H1 (cell line): ENCODE data around the gene CACNA2D3. TPM values are rescaled to one million over a fixed set of nuclear protein-coding genes. Genes with fewer than 3 reads are reported as not detected.
A peak's percentile ranks its signal among the peaks of the same experiment; 100 is the strongest.

Source experiments
- CTCF ChIA-PET: fragments of 300-600 bp; sonication (Branson Sonifier 250); formaldehyde crosslinking; loops from one replicate; lab custom pipeline; 2021; ENCODE audit not compliant: partially characterized antibody; lab: Charles Lee
- POLR2A ChIA-PET: fragments of 300-600 bp; sonication (Branson Sonifier 250); formaldehyde crosslinking; loops from one replicate; lab custom pipeline; 2021; ENCODE audit warnings: inconsistent platforms; ENCODE audit not compliant: partially characterized antibody; lab: Charles Lee
- DNase-seq, 2 experiments: peaks; one replicate each; pipeline versions ENCODE4 v3.0.0 to v3.0.0-alpha.2; 2010 to 2022; ENCODE audit warnings: low spot score in 2 of 2, low read depth in 1 of 2, mixed read lengths in 1 of 2
- FAIRE-seq: peaks from 2 replicates; lab custom pipeline; 2011; peaks lifted over from hg19 to GRCh38; lab: Jason Lieb, UNC
- H2AFZ ChIP-seq: 2 replicates; pipeline ENCODE4 v1.8.1; 2012; ENCODE audit warnings: low read length, inconsistent platforms
- H2AK5ac ChIP-seq: 2 replicates; pipeline ENCODE4 v1.6.1; 2013; ENCODE audit warnings: low read depth, low read length
- H2BK120ac ChIP-seq: replicated peaks from 2 replicates; pipeline ENCODE3; 2013; ENCODE audit warnings: low read depth, low read length, inconsistent platforms
- H2BK12ac ChIP-seq: 2 replicates; pipeline ENCODE4 v1.6.1; 2013; ENCODE audit warnings: low read depth, low read length
- H2BK15ac ChIP-seq: 2 replicates; pipeline ENCODE4 v1.6.1; 2013; ENCODE audit warnings: low read length
- H2BK20ac ChIP-seq: 2 replicates; pipeline ENCODE4 v1.6.1; 2013; ENCODE audit warnings: low read length
- H2BK5ac ChIP-seq: 2 replicates; pipeline ENCODE4 v1.6.1; 2013; ENCODE audit warnings: low read depth, low read length
- H3K14ac ChIP-seq: 2 replicates; pipeline ENCODE4 v1.6.1; 2013; ENCODE audit warnings: inconsistent platforms; ENCODE audit not compliant: insufficient read length
- H3K18ac ChIP-seq: 2 replicates; pipeline ENCODE4 v1.6.1; 2013; ENCODE audit warnings: low read length; ENCODE audit errors: extremely low read depth
- H3K23ac ChIP-seq: 2 replicates; pipeline ENCODE4 v1.6.1; 2013; ENCODE audit warnings: inconsistent platforms; ENCODE audit not compliant: insufficient read length
- H3K23me2 ChIP-seq: 2 replicates; pipeline ENCODE4 v1.6.1; 2013; ENCODE audit warnings: low read depth, low read length
- H3K27ac ChIP-seq: 2 replicates; pipeline ENCODE4 v1.6.1; 2011; ENCODE audit warnings: low read depth, low read length, inconsistent platforms
- H3K27me3 ChIP-seq, 4 experiments: replicated peaks in 1 of 4; 1 replicate in 1 of 4; 2 replicates in 3 of 4; pipeline versions ENCODE4 v1.6.1 to v1.8.1; 2011 to 2013; ENCODE audit warnings: low read length in 3 of 4, mild to moderate bottlenecking in 3 of 4, inconsistent platforms in 2 of 4, mixed read lengths in 2 of 4, moderate library complexity in 1 of 4; ENCODE audit not compliant: control insufficient read depth in 3 of 4, insufficient read depth in 3 of 4; ENCODE audit errors: extremely low read depth in 1 of 4
- H3K36me3 ChIP-seq, 4 experiments: 2 replicates each; pipeline versions ENCODE4 v1.6.1 to v1.8.1; 2011 to 2013; ENCODE audit warnings: mild to moderate bottlenecking in 4 of 4, low read length in 3 of 4, moderate library complexity in 2 of 4, control low read depth in 1 of 4, inconsistent platforms in 1 of 4; ENCODE audit not compliant: insufficient read depth in 4 of 4, control insufficient read depth in 2 of 4
- H3K4ac ChIP-seq: replicated peaks from 2 replicates; pipeline ENCODE3; 2013; ENCODE audit warnings: low read length, low read depth, mixed read lengths, inconsistent platforms; ENCODE audit not compliant: insufficient read length
- H3K4me1 ChIP-seq, 4 experiments: replicated peaks in 1 of 4; 1 replicate in 1 of 4; 2 replicates in 3 of 4; pipeline versions ENCODE4 v1.6.1 to v1.8.1; 2011 to 2013; ENCODE audit warnings: low read length in 3 of 4, inconsistent platforms in 2 of 4, mixed read lengths in 1 of 4; ENCODE audit not compliant: insufficient read depth in 4 of 4, control insufficient read depth in 3 of 4
- H3K4me2 ChIP-seq, 2 experiments: 2 replicates each; pipeline versions ENCODE4 v1.6.1 to v1.8.1; 2011 to 2013; ENCODE audit warnings: low read depth in 2 of 2, low read length in 2 of 2, control low read depth in 1 of 2, inconsistent platforms in 1 of 2, mild to moderate bottlenecking in 1 of 2; ENCODE audit not compliant: insufficient read depth in 1 of 2
- H3K4me3 ChIP-seq, 4 experiments: fragments of 200-600, 300-600 bp in 1 of 4; sonication (generic), shearing (Covaris generic), sonication (Bioruptor Twin) in 1 of 4; 2 replicates each; pipeline versions ENCODE4 v1.5.1 to v1.8.1; 2011 to 2016; ENCODE audit warnings: low read length in 4 of 4, low read depth in 3 of 4, control low read depth in 2 of 4, inconsistent platforms in 2 of 4, mild to moderate bottlenecking in 2 of 4, mixed read lengths in 1 of 4, moderate library complexity in 1 of 4; ENCODE audit not compliant: insufficient read depth in 2 of 4; ENCODE audit errors: extremely low read depth in 1 of 4
- H3K56ac ChIP-seq: replicated peaks from 2 replicates; pipeline ENCODE3; 2013; ENCODE audit warnings: low read depth, mild to moderate bottlenecking, mixed read lengths, low read length, inconsistent platforms; ENCODE audit not compliant: insufficient read length
- H3K79me1 ChIP-seq: 2 replicates; pipeline ENCODE4 v1.6.1; 2013; ENCODE audit warnings: low read depth, low read length, control low read depth
- H3K79me2 ChIP-seq, 2 experiments: 2 replicates each; pipeline versions ENCODE4 v1.6.1 to v1.8.1; 2012 to 2013; ENCODE audit warnings: low read length in 2 of 2, mild to moderate bottlenecking in 2 of 2, inconsistent platforms in 1 of 2; ENCODE audit not compliant: insufficient read depth in 2 of 2, control insufficient read depth in 1 of 2
- H3K9ac ChIP-seq, 4 experiments: replicated peaks in 1 of 4; 1 replicate in 1 of 4; 2 replicates in 3 of 4; pipeline versions ENCODE4 v1.6.1 to v1.8.1; 2011 to 2013; ENCODE audit warnings: low read depth in 3 of 4, low read length in 3 of 4, control low read depth in 2 of 4, mild to moderate bottlenecking in 2 of 4, moderate library complexity in 2 of 4, inconsistent platforms in 1 of 4; ENCODE audit errors: extremely low read depth in 1 of 4
- H3K9me3 ChIP-seq, 2 experiments: 2 replicates each; pipeline versions ENCODE4 v1.6.1 to v1.8.1; 2012 to 2013; ENCODE audit warnings: mild to moderate bottlenecking in 2 of 2, moderate library complexity in 2 of 2, control low read depth in 1 of 2, inconsistent platforms in 1 of 2, low read depth in 1 of 2, low read length in 1 of 2, mixed read lengths in 1 of 2; ENCODE audit not compliant: insufficient read depth in 2 of 2
- H4K20me1 ChIP-seq, 2 experiments: replicated peaks in 1 of 2; 2 replicates each; pipeline versions ENCODE3 to v1.8.1; 2011 to 2013; ENCODE audit warnings: inconsistent platforms in 2 of 2, low read length in 2 of 2, mild to moderate bottlenecking in 1 of 2; ENCODE audit not compliant: insufficient read depth in 2 of 2, control insufficient read depth in 1 of 2
- H4K5ac ChIP-seq: 2 replicates; pipeline ENCODE4 v1.6.1; 2013; ENCODE audit warnings: low read length, low read depth, mixed read lengths, inconsistent platforms; ENCODE audit not compliant: insufficient read length
- H4K8ac ChIP-seq: 2 replicates; pipeline ENCODE4 v1.8.0; 2013; ENCODE audit warnings: mild to moderate bottlenecking, moderate library complexity, low read length, inconsistent platforms; ENCODE audit not compliant: insufficient read depth; ENCODE audit errors: extremely low read depth
- H4K91ac ChIP-seq: replicated peaks from 2 replicates; pipeline ENCODE3; 2013; ENCODE audit warnings: low read length, mixed read lengths, inconsistent platforms; ENCODE audit not compliant: insufficient read length
- ASH2L ChIP-seq: fragments of 200-600, 300-600 bp; sonication (generic); IDR thresholded peaks from one replicate; pipeline ENCODE4 v1.7.1; 2017; ENCODE audit warnings: low read length
- ATF3 ChIP-seq: IDR thresholded peaks from 2 replicates; pipeline ENCODE4 v1.6.1; 2011; ENCODE audit warnings: low read depth, mild to moderate bottlenecking, low read length; ENCODE audit not compliant: insufficient read depth
- CBX5 ChIP-seq: fragments of 300-800, 300-1000 bp; sonication (generic); IDR thresholded peaks from 2 replicates; pipeline ENCODE4 v1.7.1; 2016; ENCODE audit warnings: antibody characterized with exemption, low read length, low read depth
- CEBPB ChIP-seq: IDR thresholded peaks from 2 replicates; pipeline ENCODE4 v1.6.1; 2012; ENCODE audit warnings: low read depth, low read length
- EZH2 ChIP-seq: fragments of 200-600 bp; sonication (generic); IDR thresholded peaks from 2 replicates; pipeline ENCODE4 v1.7.1; 2012; ENCODE audit warnings: low read depth, mild to moderate bottlenecking, moderate library complexity, low read length, inconsistent platforms; ENCODE audit not compliant: severe bottlenecking
- GTF2F1 ChIP-seq: IDR thresholded peaks from 2 replicates; pipeline ENCODE4 v1.6.1; 2012; ENCODE audit warnings: low read depth, low read length, improper control_type of control experiment, borderline replicate concordance
- MAFK ChIP-seq: IDR thresholded peaks from 2 replicates; pipeline ENCODE4 v1.6.1; 2012; ENCODE audit warnings: low read depth, mild to moderate bottlenecking, improper control_type of control experiment, low read length
- MAX ChIP-seq: IDR thresholded peaks from 2 replicates; pipeline ENCODE4 v1.6.1; 2012; ENCODE audit warnings: inconsistent platforms
- NANOG ChIP-seq: IDR thresholded peaks from 2 replicates; pipeline ENCODE4 v1.6.1; 2011; ENCODE audit warnings: low read length, low read depth, mild to moderate bottlenecking, inconsistent platforms; ENCODE audit not compliant: insufficient read depth, poor library complexity, severe bottlenecking
- POU5F1 ChIP-seq: IDR thresholded peaks from 2 replicates; pipeline ENCODE4 v1.6.1; 2011; ENCODE audit warnings: low read depth, mild to moderate bottlenecking, low read length, moderate library complexity
- SIN3A ChIP-seq, 2 experiments: IDR thresholded peaks in 1 of 2; conservative IDR thresholded peaks in 1 of 2; 2 replicates each; pipeline ENCODE4 v1.6.1; 2011 to 2012; ENCODE audit warnings: low read length in 2 of 2, improper control_type of control experiment in 1 of 2, low read depth in 1 of 2, mild to moderate bottlenecking in 1 of 2
- SUZ12 ChIP-seq: fragments of 200-600 bp; sonication (generic); IDR thresholded peaks from 2 replicates; pipeline ENCODE4 v1.6.1; 2012; ENCODE audit warnings: mild to moderate bottlenecking, inconsistent platforms, low read length, moderate library complexity, mixed read lengths
- ZNF274 ChIP-seq: IDR thresholded peaks from 2 replicates; pipeline ENCODE4 v1.7.0; 2012; ENCODE audit warnings: low read length, borderline replicate concordance; ENCODE audit errors: extremely low read depth
- WGBS, 2 experiments: shearing (Covaris generic) in 1 of 2; methylation state at CpG; one replicate each; pipeline versions ENCODE4 v1.1.6 to v1.1.7; 2013 to 2015; ENCODE audit warnings: low lambda C conversion rate in 2 of 2, mixed read lengths in 2 of 2, inconsistent platforms in 1 of 2, low coverage in 1 of 2, missing lambda C conversion rate in 1 of 2; ENCODE audit not compliant: insufficient replicate concordance in 2 of 2, insufficient coverage in 1 of 2, insufficient read length in 1 of 2; ENCODE audit errors: extremely low coverage in 1 of 2, missing lambda C conversion rate in 1 of 2; 5-methylcytosine and 5-hydroxymethylcytosine counted together
- polyA plus RNA-seq, 7 experiments: library from polyadenylated mRNA; depleted of rRNA in 3 of 7; stranded (reverse) in 5 of 7; unstranded in 2 of 7; fragments of >200 nt in 5 of 7; fragments of 200-250 nt in 2 of 7; gene quantifications; 1 replicate in 5 of 7; 2 replicates in 1 of 7; 4 replicates in 1 of 7; pipeline versions ENCODE4 v1.2.1 to v1.2.3, GENCODE V29; 2011 to 2013; ENCODE audit warnings: missing spikeins in 2 of 7, mixed read lengths in 2 of 7
- total RNA-seq: library from RNA; stranded (reverse); fragmentation: NEBNext Ultra II Directional; extraction: Animal tissue kit (Norgen Biotek cat#: 25700); gene quantifications from 2 replicates; pipeline ENCODE4 v1.2.1, GENCODE V29; 2021

Gene CACNA2D3
- total and polyA plus RNA-seq, 2 of the 8 experiments (the other 6 are each of a cell fraction or from before 2014, with no cell fraction given), result 1.5 to 1.8 TPM

DNA sequence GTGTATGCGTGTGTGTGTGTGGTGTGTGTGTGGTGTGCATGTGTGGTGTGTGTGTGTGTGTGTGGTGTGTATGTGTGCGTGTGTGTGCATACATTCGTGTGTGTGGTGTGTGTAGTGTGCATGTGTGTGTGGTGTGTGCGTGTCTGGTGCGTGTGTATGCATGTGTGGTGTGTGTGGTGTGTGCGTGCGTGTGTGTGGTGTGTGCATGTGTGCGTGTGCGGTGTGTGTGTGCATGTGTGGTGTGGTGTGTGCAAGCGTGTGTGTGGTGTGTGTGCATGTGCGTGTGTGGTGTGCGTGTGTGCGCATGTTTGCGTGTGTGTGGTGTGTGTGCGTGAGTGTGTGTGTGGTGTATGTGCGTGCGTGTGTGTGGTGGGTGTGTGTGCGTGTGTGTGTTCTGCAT, 595.2 kb downstream of the CACNA2D3 start:
- H3K9me3 ChIP-seq, result no peaks in the 10 kb centered on the region
- no peaks in the 10 kb centered on the region; a peak in 1 of 7 replicates for H3K4me1 ChIP-seq
- H2BK5ac ChIP-seq, result peak overlapping the region; percentile 85
- DNase-seq, result no peak
- no peaks in the 10 kb centered on the region for H3K79me2 ChIP-seq
- FAIRE-seq, result no peak
- no peak overlapping the region for H3K4me2 ChIP-seq
- peak overlapping the region; percentile 62 for H2BK15ac ChIP-seq
- no peak overlapping the region for H3K27ac ChIP-seq
- no peak overlapping the region for H2BK120ac ChIP-seq
- ChIA-PET CTCF (no interaction called here), POLR2A (no interaction called here)
- peaks cover 4% of the 10 kb centered on the region; the same call in 1 of the 2 replicates for H3K23me2 ChIP-seq
- H4K8ac ChIP-seq, result no peak overlapping the region
- H2BK12ac ChIP-seq, result peak overlapping the region; percentile 95; the same call in 1 of the 2 replicates
- H2AK5ac ChIP-seq, result peak overlapping the region; percentile 96
- WGBS, 2 experiments, result 88 to 100% methylated on average over 1 to 18 of the region's 18 CpGs
- no peak overlapping the region for H4K5ac ChIP-seq
- peak overlapping the region; percentile 93 for H4K91ac ChIP-seq
- H3K79me1 ChIP-seq, result peaks cover 5% of the 10 kb centered on the region; the same call in 1 of the 2 replicates
- no peak overlapping the region; a peak in 1 of 7 replicates for H3K9ac ChIP-seq
- H3K18ac ChIP-seq, result no peak overlapping the region
- H3K4ac ChIP-seq, result peak overlapping the region; percentile 94
- no peak overlapping the region for H3K23ac ChIP-seq
- H3K56ac ChIP-seq, result peak overlapping the region; percentile 97
- peak overlapping the region; percentile 11; the same call in 1 of the 2 replicates for H2BK20ac ChIP-seq
- H4K20me1 ChIP-seq, result peaks cover 0 to 4% of the 10 kb centered on the region in 2 experiments
- H3K36me3 ChIP-seq, result no peaks in the 10 kb centered on the region; a peak in 2 of 8 replicates
- no peaks in the 10 kb centered on the region for H3K27me3 ChIP-seq
- no peak overlapping the region for H3K4me3 ChIP-seq
- H3K14ac ChIP-seq, result no peak overlapping the region
- no peak overlapping the region for H2AFZ ChIP-seq
- TF ChIP-seq SUZ12 (no peak), ATF3 (no peak), CBX5 (no peak), EZH2 (no peak), ZNF274 (no peak), NANOG (no peak), GTF2F1 (no peak), CEBPB (no peak), POU5F1 (no peak), SIN3A (conservative IDR thresholded peaks at IDR 0.05 in 1 of 2, IDR thresholded peaks at IDR 0.05 in 1 of 2; ENCODE audit: low read depth in 1 of 2, low read length in 2 of 2) (no peak), ASH2L (no peak), MAX (no peak), MAFK (no peak)
